ENCODE data around the gene SCO2.

SCO2 gene

GRCh38 chr22:50474710-50475651, 50.4 kb downstream of the SCO2 start, which contains the start of gene SBF1 (continued):
- peak; percentile 76 for TF ChIP-seq KLF9 (tag by site-specific recombination; IDR thresholded peaks at IDR 0.05; ENCODE audit: low read depth)
- no peak for TF ChIP-seq ZNF426 (tag by site-specific recombination; IDR thresholded peaks at IDR 0.05)
- TF ChIP-seq ZNF10 (tag by site-specific recombination; IDR thresholded peaks at IDR 0.05): no peak
- TF ChIP-seq SP2 (tag by site-specific recombination; IDR thresholded peaks at IDR 0.05): peak; percentile 86
- TF ChIP-seq ZBTB17 (tag by site-specific recombination; IDR thresholded peaks at IDR 0.05): no peak
- TF ChIP-seq ZNF16 (tag by site-specific recombination; IDR thresholded peaks at IDR 0.05; ENCODE audit: low read depth): no peak
- no peak for TF ChIP-seq ZNF223 (tag by site-specific recombination; IDR thresholded peaks at IDR 0.05)
- TF ChIP-seq PATZ1 (tag by site-specific recombination; IDR thresholded peaks at IDR 0.05): peak; percentile 69; the same call in 1 of the 2 replicates
- no peak for TF ChIP-seq ZNF248 (tag by site-specific recombination; IDR thresholded peaks at IDR 0.05)
- TF ChIP-seq, protein P1, sequence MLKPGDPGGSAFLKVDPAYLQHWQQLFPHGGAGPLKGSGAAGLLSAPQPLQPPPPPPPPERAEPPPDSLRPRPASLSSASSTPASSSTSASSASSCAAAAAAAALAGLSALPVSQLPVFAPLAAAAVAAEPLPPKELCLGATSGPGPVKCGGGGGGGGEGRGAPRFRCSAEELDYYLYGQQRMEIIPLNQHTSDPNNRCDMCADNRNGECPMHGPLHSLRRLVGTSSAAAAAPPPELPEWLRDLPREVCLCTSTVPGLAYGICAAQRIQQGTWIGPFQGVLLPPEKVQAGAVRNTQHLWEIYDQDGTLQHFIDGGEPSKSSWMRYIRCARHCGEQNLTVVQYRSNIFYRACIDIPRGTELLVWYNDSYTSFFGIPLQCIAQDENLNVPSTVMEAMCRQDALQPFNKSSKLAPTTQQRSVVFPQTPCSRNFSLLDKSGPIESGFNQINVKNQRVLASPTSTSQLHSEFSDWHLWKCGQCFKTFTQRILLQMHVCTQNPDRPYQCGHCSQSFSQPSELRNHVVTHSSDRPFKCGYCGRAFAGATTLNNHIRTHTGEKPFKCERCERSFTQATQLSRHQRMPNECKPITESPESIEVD (tag by site-specific recombination; IDR thresholded peaks at IDR 0.05): no peak
- no peak for TF ChIP-seq ZNF132 (tag by site-specific recombination; IDR thresholded peaks at IDR 0.05; ENCODE audit: borderline replicate concordance)
- no peak for TF ChIP-seq MZF1 (tag by site-specific recombination; IDR thresholded peaks at IDR 0.05; ENCODE audit: borderline replicate concordance)
- peak; percentile 73; the same call in 1 of the 2 replicates for TF ChIP-seq BCL11A (tag by site-specific recombination; IDR thresholded peaks at IDR 0.05; ENCODE audit: low read depth)
- peak; percentile 32; the same call in 1 of the 2 replicates for TF ChIP-seq SP7 (tag by site-specific recombination; IDR thresholded peaks at IDR 0.05)
- TF ChIP-seq GLIS2 (tag by site-specific recombination; IDR thresholded peaks at IDR 0.05): peak; percentile 72
- no peak for TF ChIP-seq ZNF610 (tag by site-specific recombination; IDR thresholded peaks at IDR 0.05; ENCODE audit: borderline replicate concordance)
- peak; percentile 62 for TF ChIP-seq ZBTB8A (tag by site-specific recombination; IDR thresholded peaks at IDR 0.05)
- TF ChIP-seq ZNF280C (tag by site-specific recombination; IDR thresholded peaks at IDR 0.05): no peak
- TF ChIP-seq KLF16 (tag by site-specific recombination; IDR thresholded peaks at IDR 0.05): peak; percentile 66; the same call in 1 of the 2 replicates
- TF ChIP-seq, protein P2, sequence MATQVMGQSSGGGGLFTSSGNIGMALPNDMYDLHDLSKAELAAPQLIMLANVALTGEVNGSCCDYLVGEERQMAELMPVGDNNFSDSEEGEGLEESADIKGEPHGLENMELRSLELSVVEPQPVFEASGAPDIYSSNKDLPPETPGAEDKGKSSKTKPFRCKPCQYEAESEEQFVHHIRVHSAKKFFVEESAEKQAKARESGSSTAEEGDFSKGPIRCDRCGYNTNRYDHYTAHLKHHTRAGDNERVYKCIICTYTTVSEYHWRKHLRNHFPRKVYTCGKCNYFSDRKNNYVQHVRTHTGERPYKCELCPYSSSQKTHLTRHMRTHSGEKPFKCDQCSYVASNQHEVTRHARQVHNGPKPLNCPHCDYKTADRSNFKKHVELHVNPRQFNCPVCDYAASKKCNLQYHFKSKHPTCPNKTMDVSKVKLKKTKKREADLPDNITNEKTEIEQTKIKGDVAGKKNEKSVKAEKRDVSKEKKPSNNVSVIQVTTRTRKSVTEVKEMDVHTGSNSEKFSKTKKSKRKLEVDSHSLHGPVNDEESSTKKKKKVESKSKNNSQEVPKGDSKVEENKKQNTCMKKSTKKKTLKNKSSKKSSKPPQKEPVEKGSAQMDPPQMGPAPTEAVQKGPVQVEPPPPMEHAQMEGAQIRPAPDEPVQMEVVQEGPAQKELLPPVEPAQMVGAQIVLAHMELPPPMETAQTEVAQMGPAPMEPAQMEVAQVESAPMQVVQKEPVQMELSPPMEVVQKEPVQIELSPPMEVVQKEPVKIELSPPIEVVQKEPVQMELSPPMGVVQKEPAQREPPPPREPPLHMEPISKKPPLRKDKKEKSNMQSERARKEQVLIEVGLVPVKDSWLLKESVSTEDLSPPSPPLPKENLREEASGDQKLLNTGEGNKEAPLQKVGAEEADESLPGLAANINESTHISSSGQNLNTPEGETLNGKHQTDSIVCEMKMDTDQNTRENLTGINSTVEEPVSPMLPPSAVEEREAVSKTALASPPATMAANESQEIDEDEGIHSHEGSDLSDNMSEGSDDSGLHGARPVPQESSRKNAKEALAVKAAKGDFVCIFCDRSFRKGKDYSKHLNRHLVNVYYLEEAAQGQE (tag by site-specific recombination; IDR thresholded peaks at IDR 0.05): no peak
- TF ChIP-seq REPIN1 (tag by site-specific recombination; IDR thresholded peaks at IDR 0.05; ENCODE audit: low read depth): no peak
- TF ChIP-seq ZBTB10 (tag by site-specific recombination; IDR thresholded peaks at IDR 0.05): peak; percentile 50; the same call in 1 of the 2 replicates
- TF ChIP-seq SP3 (tag by site-specific recombination; IDR thresholded peaks at IDR 0.05): peak; percentile 77
